Transverse colon (tissue), 4 donors: Measurements from ENCODE around the gene RNFT2.

Experiments
- CTCF ChIP-seq, 5 experiments: fragments of 200-600 bp in 3 of 5; fragments of 450-650 bp in 2 of 5; sonication (generic) in 3 of 5; IDR thresholded peaks; 1 replicate in 2 of 5; 2 replicates in 3 of 5; pipeline ENCODE4 v1.5.1; 2016 to 2017; ENCODE audit warnings: antibody characterized with exemption in 5 of 5, inconsistent platforms in 3 of 5, mild to moderate bottlenecking in 2 of 5, moderate library complexity in 1 of 5
- POLR2A ChIP-seq: fragments of 450-650 bp; IDR thresholded peaks from one replicate; pipeline ENCODE4 v1.6.1; 2016; ENCODE audit warnings: antibody characterized with exemption, mild to moderate bottlenecking, moderate library complexity
- POLR2AphosphoS5 ChIP-seq, 3 donors: sonication (generic); formaldehyde crosslinking; IDR thresholded peaks; one replicate each; pipeline ENCODE4 v1.6.1; 2016; ENCODE audit warnings: antibody characterized with exemption in 3 of 3

GRCh38 chr12:116882742-116883141, 144.6 kb downstream of the RNFT2 start:
- TF ChIP-seq CTCF (IDR thresholded peaks at IDR 0.05): no peak
- TF ChIP-seq POLR2A: no peak
- no peak for TF ChIP-seq POLR2AphosphoS5 (IDR thresholded peaks at IDR 0.05)
